GM18909 (cell line): ENCODE data around the gene RPS6KA6.

Experiments used
- ATAC-seq: cut with Tn5 transposase; IDR thresholded peaks from one replicate; pipeline ENCODE4 v1.9.1; 2021; ENCODE audit warnings: mild to moderate bottlenecking; ENCODE audit not compliant: unreplicated experiment, poor library complexity

Gene RPS6KA6

GRCh38 chrX:84044051-84044450, 143.9 kb downstream of the RPS6KA6 start:
- ATAC-seq = no peak
